Measurements from ENCODE around the gene TEX36.
"Not testable (repeated sequence)": the region's sequence is repeated elsewhere in the genome, so short reads cannot be mapped to it uniquely, and the experiment has no call there.

The TEX36 gene

GRCh38 chr10:125683063-125683462, at the start of gene TEX36:
TEX36 (minus strand) TSS chr10:125683163; CDS start chr10:125682989, 174 bp downstream.
- DNase-seq (ENCODE audit: low read depth), result no peak

GRCh38 chr10:125727436-125727835, 44.5 kb upstream of the TEX36 start:
- DNase-seq (ENCODE audit: low read depth), result no peak

GRCh38 chr10:125726914-125727313, 44.0 kb upstream of the TEX36 start:
- DNase-seq (ENCODE audit: low read depth), result no peak

- no peak for DNase-seq (ENCODE audit: low read depth)
Observed at GRCh38 chr10:125722811-125723210, 39.8 kb upstream of the TEX36 start.

- DNase-seq (ENCODE audit: low read depth), result no peak
Observed at GRCh38 chr10:125721035-125721434, 38.1 kb upstream of the TEX36 start.

GRCh38 chr10:125720002-125720382, 37.0 kb upstream of the TEX36 start:
- DNase-seq (ENCODE audit: low read depth), result no peak

GRCh38 chr10:125719173-125720001, 36.4 kb upstream of the TEX36 start, which contains the start of gene EDRF1:
EDRF1 (plus strand) TSS chr10:125719709; CDS start chr10:125719808, 99 bp downstream.
- peak; percentile 93 for DNase-seq (ENCODE audit: low read depth)

- DNase-seq (ENCODE audit: low read depth), result not testable (repeated sequence)
Observed at GRCh38 chr10:125714728-125715127, 31.8 kb upstream of the TEX36 start.

GRCh38 chr10:125711110-125711750, 28.3 kb upstream of the TEX36 start:
- no peak for DNase-seq (ENCODE audit: low read depth)

- DNase-seq (ENCODE audit: low read depth), result no peak
Observed at GRCh38 chr10:125709553-125710474, 26.9 kb upstream of the TEX36 start.

GRCh38 chr10:125708971-125709503, 26.1 kb upstream of the TEX36 start:
- DNase-seq (ENCODE audit: low read depth), result no peak

- DNase-seq (ENCODE audit: low read depth), result no peak
Observed at GRCh38 chr10:125707541-125708468, 24.8 kb upstream of the TEX36 start.

- DNase-seq (ENCODE audit: low read depth), result no peak
Observed at GRCh38 chr10:125700355-125700911, 17.5 kb upstream of the TEX36 start.

GRCh38 chr10:125699562-125700143, 16.7 kb upstream of the TEX36 start:
- DNase-seq (ENCODE audit: low read depth), result no peak

GRCh38 chr10:125698481-125698998, 15.6 kb upstream of the TEX36 start:
- DNase-seq (ENCODE audit: low read depth), result no peak

GRCh38 chr10:125696884-125697283, 13.9 kb upstream of the TEX36 start:
- not testable (repeated sequence) for DNase-seq (ENCODE audit: low read depth)

GRCh38 chr10:125694883-125695282, 11.9 kb upstream of the TEX36 start:
- DNase-seq (ENCODE audit: low read depth), result no peak

GRCh38 chr10:125693524-125693847, 10.5 kb upstream of the TEX36 start:
- no peak for DNase-seq (ENCODE audit: low read depth)

GRCh38 chr10:125692601-125693523, 9.9 kb upstream of the TEX36 start:
- no peak for DNase-seq (ENCODE audit: low read depth)
